A549 (cell line): ENCODE measurements around the gene EEF1A1.

Source experiments
- CTCF ChIP-seq: fragments of >200 bp; sonication (Bioruptor Twin); formaldehyde crosslinking; IDR thresholded peaks from 3 replicates; pipeline ENCODE4 v1.5.1; 2016
- E2F6 ChIP-seq: IDR thresholded peaks from 2 replicates; pipeline ENCODE4 v1.6.1; 2012; ENCODE audit warnings: low read depth, borderline replicate concordance
- HDAC2 ChIP-seq: fragments of 200-600 bp; sonication (generic); IDR thresholded peaks from 2 replicates; pipeline ENCODE4 v1.6.1; 2016
- RCOR1 ChIP-seq: fragments of 150-350 bp; IDR thresholded peaks from 2 replicates; pipeline ENCODE4 v1.6.1; 2014; ENCODE audit warnings: antibody characterized with exemption, low read length, low read depth
- TP53 ChIP-seq: fragments of 250-450 bp; sonication (Bioruptor Pico); IDR thresholded peaks from 2 replicates; pipeline ENCODE4 v1.5.0; 2021; ENCODE audit warnings: mild to moderate bottlenecking, moderate library complexity

- no peak for TF ChIP-seq TP53 (CRISPR knock-in tag)
- no peak for TF ChIP-seq E2F6
- TF ChIP-seq HDAC2: no peak
- TF ChIP-seq RCOR1: no peak
- TF ChIP-seq CTCF: no peak
These were observed 39.4 kb upstream of the EEF1A1 start for GRCh38 chr6:73560182-73560732.
